ENCODE results near the gene BPIFB6.

- TF ChIP-seq CTCF (conservative IDR thresholded peaks at IDR 0.05 in 1 of 2, IDR thresholded peaks at IDR 0.05 in 1 of 2; ENCODE audit: low read depth in 1 of 2, low read length in 2 of 2) = no peak
- no peak for TF ChIP-seq EZH2 (IDR thresholded peaks at IDR 0.05; ENCODE audit: low read length, missing control alignments)
Observed at GRCh38 chr20:33002087-33002808, 29.2 kb upstream of the BPIFB6 start.

All from fibroblast of lung (primary cell).